Measurements from ENCODE around the gene CHI3L1.

The CHI3L1 gene

GRCh38 chr1:203204756-203205155, 18.3 kb upstream of the CHI3L1 start:
- Histone ChIP-seq H3K36me3 (ENCODE audit: low read length) (no peaks in the 10 kb centered on the region), H3K9me3 (ENCODE audit: insufficient read depth, low read length) (no peaks in the 10 kb centered on the region), H3K79me2 (ENCODE audit: insufficient read depth, low read length) (no peaks in the 10 kb centered on the region), H3K4me2 (ENCODE audit: low read depth, low read length, poor library complexity, severe bottlenecking) (no peak overlapping the region), H3K9me2 (replicated peaks; ENCODE audit: insufficient read depth, low read length) (no peaks in the 10 kb centered on the region), H3K9ac (ENCODE audit: low read length) (no peak overlapping the region), H3K27me3 (ENCODE audit: low read length) (no peaks in the 10 kb centered on the region), H3F3A (ENCODE audit: insufficient read depth) (no peaks in the 10 kb centered on the region), H3K4me3 (ENCODE audit: insufficient read depth, low read length, poor library complexity, severe bottlenecking) (no peak overlapping the region), H3K27ac (ENCODE audit: low read depth, low read length) (no peak overlapping the region), H4K20me1 (ENCODE audit: low read depth, low read length) (no peaks in the 10 kb centered on the region), H2AFZ (ENCODE audit: low read depth, low read length, severe bottlenecking) (no peak overlapping the region)
- TF ChIP-seq EZH2phosphoT487 (conservative IDR thresholded peaks at IDR 0.05; ENCODE audit: low read length) (no peak), CTCF (IDR thresholded peaks at IDR 0.05; ENCODE audit: insufficient read depth, low read length, poor library complexity, severe bottlenecking) (no peak)

GRCh38 chr1:203202431-203203245, 16.1 kb upstream of the CHI3L1 start:
- H3K9ac ChIP-seq (ENCODE audit: low read length) = no peak overlapping the region
- no peaks in the 10 kb centered on the region for H3K36me3 ChIP-seq (ENCODE audit: low read length)
- no peak overlapping the region for H3K4me3 ChIP-seq (ENCODE audit: insufficient read depth, low read length, poor library complexity, severe bottlenecking)
- no peaks in the 10 kb centered on the region for H3F3A ChIP-seq (ENCODE audit: insufficient read depth)
- H3K9me3 ChIP-seq (ENCODE audit: insufficient read depth, low read length) = no peaks in the 10 kb centered on the region
- no peaks in the 10 kb centered on the region for H4K20me1 ChIP-seq (ENCODE audit: low read depth, low read length)
- no peaks in the 10 kb centered on the region for H3K9me2 ChIP-seq (replicated peaks; ENCODE audit: insufficient read depth, low read length)
- no peak overlapping the region for H3K4me2 ChIP-seq (ENCODE audit: low read depth, low read length, poor library complexity, severe bottlenecking)
- H2AFZ ChIP-seq (ENCODE audit: low read depth, low read length, severe bottlenecking) = no peak overlapping the region
- no peaks in the 10 kb centered on the region for H3K79me2 ChIP-seq (ENCODE audit: insufficient read depth, low read length)
- TF ChIP-seq EZH2phosphoT487 (conservative IDR thresholded peaks at IDR 0.05; ENCODE audit: low read length) (no peak), CTCF (IDR thresholded peaks at IDR 0.05; ENCODE audit: insufficient read depth, low read length, poor library complexity, severe bottlenecking) (no peak)
- H3K27ac ChIP-seq (ENCODE audit: low read depth, low read length) = no peak overlapping the region
- no peaks in the 10 kb centered on the region for H3K27me3 ChIP-seq (ENCODE audit: low read length)

GRCh38 chr1:203201516-203202205, 15.2 kb upstream of the CHI3L1 start:
- no peaks in the 10 kb centered on the region for H3K27me3 ChIP-seq (ENCODE audit: low read length)

More at GRCh38 chr1:203201516-203202205, 15.2 kb upstream of the CHI3L1 start:
- Histone ChIP-seq H3K9me3 (ENCODE audit: insufficient read depth, low read length) (no peaks in the 10 kb centered on the region), H3K9me2 (replicated peaks; ENCODE audit: insufficient read depth, low read length) (no peaks in the 10 kb centered on the region), H2AFZ (ENCODE audit: low read depth, low read length, severe bottlenecking) (no peak overlapping the region), H4K20me1 (ENCODE audit: low read depth, low read length) (no peaks in the 10 kb centered on the region), H3K9ac (ENCODE audit: low read length) (no peak overlapping the region), H3K4me2 (ENCODE audit: low read depth, low read length, poor library complexity, severe bottlenecking) (no peak overlapping the region), H3K79me2 (ENCODE audit: insufficient read depth, low read length) (no peaks in the 10 kb centered on the region), H3K36me3 (ENCODE audit: low read length) (no peaks in the 10 kb centered on the region), H3K4me3 (ENCODE audit: insufficient read depth, low read length, poor library complexity, severe bottlenecking) (no peak overlapping the region), H3F3A (ENCODE audit: insufficient read depth) (no peaks in the 10 kb centered on the region), H3K27ac (ENCODE audit: low read depth, low read length) (no peak overlapping the region)
- TF ChIP-seq CTCF (IDR thresholded peaks at IDR 0.05; ENCODE audit: insufficient read depth, low read length, poor library complexity, severe bottlenecking) = no peak
- no peak for TF ChIP-seq EZH2phosphoT487 (conservative IDR thresholded peaks at IDR 0.05; ENCODE audit: low read length)

Data from SU-DHL-6 (cell line).